HTR-8/SVneo (cell line): ENCODE measurements around the gene CD8B2.
"Not testable (repeated sequence)": the region's sequence is repeated elsewhere in the genome, so short reads cannot be mapped to it uniquely, and the experiment has no call there.

Source experiments
- DNase-seq: peaks from one replicate; pipeline ENCODE4 v3.0.0; 2011; ENCODE audit warnings: low spot score, mixed read lengths; ENCODE audit not compliant: insufficient read length
- FAIRE-seq: peaks from 2 replicates; lab custom pipeline; 2011; peaks lifted over from hg19 to GRCh38; lab: Jason Lieb, UNC

The CD8B2 gene

DNA sequence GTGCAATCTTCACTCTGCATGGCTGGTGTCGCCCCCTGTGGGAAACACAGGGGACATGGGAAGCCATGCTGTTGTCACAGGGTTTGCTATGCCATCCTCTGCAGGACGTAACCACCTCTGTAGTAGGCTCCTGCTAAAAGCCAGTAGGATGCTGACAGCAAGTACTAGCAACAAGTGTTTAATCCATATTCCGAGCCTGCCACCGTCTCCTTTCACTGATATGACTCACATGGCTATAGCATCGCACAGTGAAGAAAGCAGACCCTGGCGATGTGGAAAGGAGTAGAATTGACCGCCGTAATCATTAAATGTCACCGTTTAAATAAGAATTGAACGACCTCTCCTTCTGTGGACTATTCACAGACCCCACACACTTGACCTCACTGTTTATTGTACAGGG, 57.8 kb downstream of the CD8B2 start:
- FAIRE-seq (no peak), DNase-seq (no peak)

DNA sequence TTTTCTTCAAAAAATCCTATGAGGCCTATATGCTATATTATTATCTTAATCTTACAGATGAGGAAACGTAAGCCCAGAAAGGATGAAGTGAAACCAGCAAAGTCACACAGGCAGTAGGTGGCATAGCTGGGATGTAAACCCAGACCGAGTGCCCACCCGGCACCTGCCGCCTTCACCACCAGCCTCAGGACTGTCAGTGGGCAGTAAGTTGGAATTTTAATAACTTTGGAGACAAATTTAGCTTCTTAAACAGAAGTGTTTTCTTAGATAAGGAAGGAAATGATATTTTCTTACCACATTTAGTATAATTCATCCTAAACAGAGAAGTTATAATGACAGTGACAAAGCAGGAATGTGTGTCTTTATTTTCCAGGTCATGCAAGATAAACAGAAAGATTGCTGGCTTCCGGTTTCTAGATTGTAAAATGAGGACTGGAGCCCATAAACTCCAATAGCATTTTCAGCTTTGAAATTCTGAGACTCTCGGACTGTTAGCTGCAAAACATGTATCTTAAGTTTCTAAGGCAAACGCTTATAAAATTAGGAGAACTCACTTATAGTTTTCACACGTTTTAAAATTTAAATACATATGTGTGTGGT, 59.3 kb downstream of the CD8B2 start:
- DNase-seq = no peak
- no peak for FAIRE-seq

DNA sequence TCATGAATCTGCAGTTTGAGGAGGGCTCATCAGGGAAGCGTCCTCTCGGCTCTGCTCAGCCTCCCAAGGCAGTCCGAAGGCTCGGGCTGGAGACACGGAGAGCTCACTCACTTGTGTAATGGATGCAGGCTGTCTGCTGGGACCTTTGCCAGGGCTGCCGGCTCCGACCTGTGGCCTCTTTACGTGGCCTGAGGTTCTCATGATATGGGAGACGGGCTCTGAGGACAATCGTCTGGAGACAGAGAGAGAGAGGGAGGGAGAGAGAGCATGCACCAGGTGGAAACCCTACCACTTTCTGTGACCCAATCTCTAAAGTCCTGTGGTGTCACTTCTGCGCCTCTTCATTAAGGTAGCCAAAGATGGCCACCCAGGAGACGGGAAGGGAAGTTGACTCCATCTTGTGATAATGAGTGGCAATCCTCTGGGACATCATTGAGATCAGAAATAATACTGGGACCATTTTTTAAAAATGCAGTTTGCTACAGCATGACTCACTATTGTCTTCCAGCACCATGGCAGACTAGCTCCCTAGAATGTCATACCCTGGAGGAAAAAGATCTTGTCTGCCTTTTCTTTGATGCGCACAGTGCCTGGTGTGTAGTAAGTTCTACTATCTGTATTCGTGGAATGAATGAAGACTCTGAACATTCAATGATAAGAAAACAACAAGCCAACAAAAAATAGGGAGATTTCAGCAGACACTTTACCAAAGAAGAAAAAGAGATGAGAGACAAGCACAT, 60.2 kb downstream of the CD8B2 start:
- FAIRE-seq (no peak), DNase-seq (no peak)

DNA sequence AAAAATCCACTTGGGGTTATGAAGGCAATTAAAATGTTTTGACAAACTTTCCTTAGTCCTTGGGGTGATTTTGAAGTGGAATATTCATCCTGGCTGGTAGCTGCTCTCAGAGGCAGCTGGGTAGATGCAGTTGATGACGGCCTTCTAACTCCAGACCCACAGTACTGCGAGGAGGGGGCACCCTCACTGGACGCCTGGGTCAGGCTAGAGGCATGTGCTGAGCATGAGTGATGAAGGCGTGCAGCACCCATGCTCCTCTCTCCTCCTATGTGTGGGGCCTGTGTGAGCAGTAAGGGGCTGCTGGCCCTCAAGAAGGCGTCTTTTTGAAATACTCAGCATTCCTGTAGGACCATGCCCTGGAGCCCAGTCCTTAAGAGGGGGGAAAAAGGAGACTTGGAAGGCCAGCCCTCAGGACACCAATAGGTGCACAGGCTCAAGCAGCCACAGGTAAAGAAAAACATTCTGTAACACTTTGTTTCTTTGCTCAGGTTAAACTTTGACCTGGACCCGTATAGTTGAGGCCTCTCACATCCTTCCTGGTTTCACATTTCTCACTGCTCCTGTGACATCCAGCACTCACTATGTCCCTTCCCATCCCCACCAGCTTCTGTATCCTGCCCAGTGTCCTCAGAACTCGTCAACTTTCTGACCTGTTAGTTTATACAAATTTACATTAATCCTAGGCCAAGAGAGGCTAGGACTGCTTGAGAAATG, 64.4 kb downstream of the CD8B2 start:
- DNase-seq (no peak), FAIRE-seq (no peak)

DNA sequence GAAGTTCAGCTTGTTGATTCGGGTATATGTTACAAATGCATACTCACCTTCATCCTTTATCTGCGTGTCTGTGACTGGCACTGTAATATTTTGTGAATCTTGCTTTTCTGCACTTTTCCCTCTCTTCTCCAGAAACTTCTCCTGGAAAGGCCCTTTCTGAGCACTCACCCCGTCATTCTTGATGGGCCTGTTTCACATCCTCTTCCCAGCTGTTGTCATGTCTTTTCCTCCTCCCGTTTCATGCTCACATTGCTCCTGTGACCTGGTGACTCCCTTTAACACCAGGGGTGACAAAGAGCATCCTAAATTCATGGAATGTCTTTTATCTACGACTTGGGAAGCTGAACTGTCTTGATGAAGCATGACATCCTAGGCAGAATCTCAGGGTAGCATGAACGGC, 65.8 kb downstream of the CD8B2 start:
- FAIRE-seq (no peak), DNase-seq (no peak)

DNA sequence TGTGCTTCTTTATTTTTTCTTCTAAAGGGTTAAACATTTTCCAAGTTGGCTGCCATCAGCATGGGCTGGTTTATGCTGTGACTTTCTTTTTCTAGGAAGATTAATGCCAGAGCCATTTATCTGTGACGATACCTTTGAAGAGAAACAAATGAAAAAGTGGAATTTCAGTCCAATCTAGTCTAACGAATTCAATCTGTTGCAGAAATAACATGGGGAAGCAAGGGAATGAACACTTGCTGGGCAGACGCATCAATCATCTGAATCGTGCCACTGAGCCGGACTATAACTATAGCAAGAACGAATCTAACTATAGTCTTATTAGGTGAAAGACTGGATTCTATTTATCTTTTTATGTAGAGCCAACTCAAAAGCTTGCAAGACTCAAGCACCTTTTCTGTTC, 66.2 kb downstream of the CD8B2 start:
- FAIRE-seq (no peak), DNase-seq (no peak)

DNA sequence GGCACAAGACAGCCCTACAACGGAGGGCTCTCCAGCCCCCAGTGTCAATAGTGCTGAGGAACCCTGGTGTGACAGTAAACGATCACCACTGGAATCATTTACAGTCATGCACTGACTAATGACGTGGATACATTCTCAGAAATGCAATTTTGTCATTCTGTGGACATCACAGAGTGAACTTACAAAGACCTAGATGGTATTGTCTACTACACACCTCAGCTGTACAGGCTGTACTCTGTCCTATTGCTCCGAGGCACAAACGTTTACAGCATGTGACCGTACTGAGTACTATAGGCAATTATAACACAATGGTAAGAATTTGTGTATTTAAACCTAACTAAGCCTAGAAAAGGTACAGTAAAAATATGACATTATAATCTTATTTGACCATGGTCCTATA, 67.2 kb downstream of the CD8B2 start:
- no peak for DNase-seq
- FAIRE-seq = no peak

DNA sequence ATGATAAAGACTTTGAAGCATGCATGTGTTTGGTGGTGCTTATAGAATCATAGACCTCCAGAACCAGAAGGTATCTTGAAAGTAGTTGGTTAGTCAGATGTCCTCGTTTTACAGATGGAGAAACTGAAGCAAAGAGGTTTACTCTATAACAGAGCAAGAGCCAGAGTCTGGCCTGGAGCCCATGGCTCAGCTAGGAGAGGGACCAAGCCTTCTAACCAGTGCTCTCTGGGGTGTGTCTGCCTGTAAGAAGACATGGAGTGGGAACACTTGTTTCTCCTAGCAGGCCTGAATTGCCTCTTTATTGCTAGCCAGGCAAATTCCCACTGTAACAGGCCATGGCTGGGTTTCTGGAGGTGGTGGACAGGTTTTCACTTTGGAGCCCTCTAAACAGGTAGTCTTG, 67.9 kb downstream of the CD8B2 start:
- DNase-seq (no peak), FAIRE-seq (no peak)

DNA sequence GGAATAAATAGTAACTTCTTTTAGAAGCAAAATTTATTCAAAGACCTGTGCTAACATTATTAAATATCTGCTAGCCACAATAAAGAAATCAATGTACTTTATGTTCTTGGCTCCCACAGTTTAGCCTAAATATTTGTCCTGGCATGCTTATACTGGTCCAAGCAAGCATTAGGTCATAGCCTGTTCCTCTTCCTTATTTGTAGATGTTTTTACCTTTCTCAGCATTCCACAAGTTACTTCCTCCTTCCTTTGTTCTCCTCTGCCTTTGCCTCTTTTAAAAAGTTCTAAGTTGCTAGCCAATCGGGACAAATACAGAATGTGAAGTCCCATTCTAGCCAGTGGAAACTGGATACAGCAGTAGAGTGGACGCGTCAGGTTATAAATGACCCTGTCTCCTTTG, 72.6 kb downstream of the CD8B2 start:
- DNase-seq, FAIRE-seq: not testable (repeated sequence)

DNA sequence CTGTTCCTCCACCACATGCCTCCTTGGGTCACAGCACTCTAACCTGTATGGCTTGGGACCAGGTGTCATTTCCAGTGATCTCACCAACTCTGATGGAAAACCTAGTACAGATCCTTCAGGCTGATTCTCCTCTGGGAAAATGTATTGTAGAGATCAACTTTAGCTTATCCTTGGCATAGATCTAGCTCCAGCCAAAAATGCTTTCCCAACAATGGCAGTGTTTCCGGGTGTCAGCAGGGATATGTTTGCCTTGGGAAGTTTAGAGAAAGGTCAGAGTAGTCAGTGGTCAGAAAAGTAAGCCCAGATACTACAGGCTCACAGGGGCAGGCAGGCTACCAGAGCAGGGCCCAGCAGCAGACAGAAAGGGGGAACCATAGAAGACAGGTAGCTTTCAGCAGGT, 73.6 kb downstream of the CD8B2 start:
- DNase-seq = no peak
- FAIRE-seq = no peak

DNA sequence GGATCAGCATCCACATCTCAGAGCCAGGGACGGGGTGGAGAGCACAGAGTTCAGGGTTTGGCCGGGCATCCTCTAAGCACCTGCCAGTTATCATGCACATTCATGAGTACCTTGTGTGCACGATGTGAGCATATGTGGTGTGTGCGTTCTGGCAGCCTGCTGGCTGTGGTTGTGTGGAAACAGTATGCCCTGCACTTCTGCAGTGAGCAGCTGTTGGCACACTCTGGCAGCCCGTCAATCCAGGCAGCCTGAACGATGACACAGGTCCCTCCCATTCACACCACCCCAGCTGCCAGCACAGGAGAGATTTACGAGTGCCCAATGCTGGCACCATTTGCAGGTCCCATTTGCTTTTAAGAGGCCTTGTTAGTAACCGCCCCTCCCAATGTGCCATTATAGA, 74.2 kb downstream of the CD8B2 start:
- no peak for FAIRE-seq
- no peak for DNase-seq

DNA sequence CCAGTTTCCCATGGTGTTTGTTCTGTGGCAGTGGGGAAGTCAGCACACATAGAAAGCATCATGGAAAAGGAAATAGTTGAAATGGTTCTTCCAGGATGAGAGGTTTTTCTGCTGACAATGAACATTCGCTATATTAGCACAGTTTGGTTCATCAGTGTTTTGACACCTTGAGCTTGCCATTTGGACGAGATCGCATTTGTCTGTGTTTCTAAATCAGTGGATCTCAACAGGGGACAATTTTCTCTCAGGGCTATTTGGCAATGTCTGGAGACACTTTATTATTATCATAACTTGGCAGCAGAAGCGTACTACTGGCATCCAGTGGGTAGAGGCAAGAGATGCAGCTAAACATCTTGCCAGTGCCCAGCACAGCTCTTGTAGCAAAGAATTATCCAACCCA, 74.6 kb downstream of the CD8B2 start:
- DNase-seq (no peak), FAIRE-seq (no peak)

DNA sequence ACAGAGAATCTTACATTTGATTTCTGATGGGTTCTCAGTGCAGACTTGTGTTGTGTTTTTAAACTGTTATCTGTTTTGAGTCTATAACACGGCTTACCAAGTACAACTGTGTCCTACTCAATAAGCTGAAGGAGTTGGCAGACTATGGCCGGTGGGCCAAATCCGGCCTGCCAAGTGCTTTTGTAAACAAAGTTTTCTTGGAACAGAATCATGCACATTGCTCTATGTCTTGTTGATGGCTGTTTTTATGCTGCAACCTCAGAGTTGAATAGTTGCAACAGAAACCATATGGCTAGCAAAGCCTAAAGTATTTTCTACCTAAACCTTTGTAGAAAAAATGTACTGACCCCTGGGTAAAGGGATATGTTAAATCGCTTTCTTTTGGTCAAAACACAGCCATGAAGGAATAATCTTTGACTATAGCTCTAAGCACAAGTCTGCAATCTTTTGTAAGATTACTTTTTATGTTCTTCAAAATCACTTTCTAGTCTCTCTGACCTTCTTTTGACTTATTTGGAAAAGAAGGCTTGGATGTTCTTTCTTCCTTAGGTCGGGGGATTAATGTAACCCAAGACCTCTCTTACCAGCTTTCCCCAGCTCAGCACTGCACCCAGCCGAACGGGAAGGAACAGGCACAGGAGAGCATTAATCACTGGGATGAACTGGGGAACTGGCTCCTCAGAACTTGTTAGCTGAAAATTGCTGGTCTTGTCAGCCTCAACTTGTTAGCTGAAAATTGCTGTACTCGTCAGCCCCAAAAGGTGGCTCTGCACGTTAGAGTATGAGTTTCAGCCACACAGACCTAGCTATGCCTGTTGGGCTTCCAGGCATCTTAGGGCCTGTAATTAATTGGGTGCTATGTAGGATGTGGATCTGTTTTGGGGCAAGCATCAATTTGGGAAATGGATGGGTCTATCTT, 75.4 kb downstream of the CD8B2 start:
- no peak for FAIRE-seq
- DNase-seq = no peak

DNA sequence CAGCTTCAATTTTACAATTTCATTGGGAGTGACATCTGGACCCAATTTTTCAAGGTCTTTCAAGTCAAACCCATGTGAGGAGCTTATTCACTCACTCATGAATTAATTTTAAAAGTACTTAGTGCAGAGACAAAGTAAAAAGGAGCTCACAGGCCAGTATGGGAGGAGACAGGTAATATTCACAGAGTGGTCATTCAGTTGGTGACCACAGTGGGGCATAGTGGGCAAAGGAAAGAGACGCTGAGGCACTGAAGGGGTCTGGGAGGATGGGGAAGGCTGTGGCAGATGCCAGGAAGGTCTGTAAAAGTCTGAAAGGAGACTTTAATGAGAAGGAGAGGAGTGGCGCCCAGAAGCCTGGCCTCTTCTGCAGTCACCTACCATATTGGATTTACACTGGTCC, 76.0 kb downstream of the CD8B2 start:
- FAIRE-seq = no peak

DNA sequence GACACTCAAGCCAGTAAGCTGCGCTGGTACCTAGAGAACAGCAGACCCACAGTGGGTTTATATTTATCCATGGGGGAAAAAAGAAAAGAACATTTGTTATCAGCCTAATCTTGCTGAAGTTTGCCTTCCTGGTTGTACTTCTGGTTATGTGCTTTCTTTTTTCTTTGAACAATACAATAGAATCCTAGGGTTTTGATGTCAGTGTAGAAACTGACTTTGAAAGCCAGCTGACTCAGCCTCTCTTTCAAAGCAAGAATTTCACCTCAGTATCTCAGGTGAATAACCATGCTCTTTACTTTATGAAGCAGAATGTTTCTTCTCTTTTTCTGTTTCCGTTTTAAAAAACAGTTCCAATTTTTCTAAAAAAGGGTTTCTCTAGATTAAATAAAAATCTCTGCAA, 78.4 kb downstream of the CD8B2 start:
- no peak for DNase-seq
- FAIRE-seq = no peak

More for the DNA sequence above, 76.0 kb downstream of the CD8B2 start:
- DNase-seq = no peak

DNA sequence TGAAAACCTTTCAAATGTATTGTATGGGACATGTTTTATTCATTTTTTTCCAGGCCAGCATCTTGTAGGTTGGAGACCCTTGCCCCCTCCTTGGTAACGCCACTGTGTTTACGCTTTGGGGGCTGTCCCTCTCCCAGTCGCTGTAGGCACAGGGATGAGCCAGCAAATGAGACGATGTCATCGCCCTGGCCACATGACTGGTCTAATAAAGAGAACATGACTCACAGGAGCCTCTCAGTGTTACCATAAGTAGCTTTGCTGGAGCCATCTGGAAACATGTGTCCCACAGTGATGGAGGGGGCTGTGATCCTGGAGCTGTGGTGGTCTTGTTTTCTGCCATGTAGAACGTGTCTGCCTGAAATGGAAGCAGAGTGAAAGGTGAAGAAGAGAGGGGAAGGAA, 78.9 kb downstream of the CD8B2 start:
- DNase-seq (no peak), FAIRE-seq (no peak)

DNA sequence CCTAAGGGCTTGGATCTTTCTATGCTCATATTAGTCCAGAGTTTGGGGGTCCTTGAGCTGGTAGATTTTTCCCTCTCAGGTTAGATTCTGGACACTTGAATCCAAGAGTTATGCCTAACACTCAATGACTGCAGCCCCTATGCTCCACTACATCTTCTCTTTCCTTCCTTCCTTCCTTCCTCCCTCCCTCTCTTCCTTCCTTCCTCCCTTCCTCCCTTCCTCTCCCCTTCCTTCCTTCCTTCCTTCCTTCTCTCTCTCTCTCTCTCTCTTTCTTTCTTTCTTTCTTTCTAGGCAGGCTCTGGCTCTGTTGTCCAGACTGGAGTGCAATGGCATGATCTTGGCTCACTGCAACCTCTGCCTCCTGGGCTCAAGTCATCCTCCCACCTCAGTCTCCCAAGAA, 79.3 kb downstream of the CD8B2 start:
- not testable (repeated sequence) for FAIRE-seq, DNase-seq

DNA sequence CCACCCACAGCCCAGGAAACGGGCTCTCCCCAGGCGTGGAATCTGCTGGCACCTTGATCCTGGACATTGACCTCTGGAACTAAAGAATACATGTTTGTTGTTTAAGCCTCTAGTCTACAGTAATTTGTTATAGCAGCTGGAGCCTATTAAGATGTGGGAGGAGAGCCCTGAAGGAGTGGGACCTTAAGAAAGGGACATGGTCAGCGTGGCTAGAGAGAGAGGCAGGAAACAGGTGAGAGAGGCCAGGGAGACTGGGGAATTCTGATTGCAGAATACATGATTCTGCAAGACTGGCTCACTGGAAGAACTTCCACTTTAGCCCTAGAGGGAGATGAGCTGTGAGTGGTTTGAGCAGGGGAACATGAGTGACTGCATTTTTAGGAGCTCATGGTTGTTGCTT, 83.2 kb downstream of the CD8B2 start:
- DNase-seq = no peak
- no peak for FAIRE-seq
